ENCODE results near the gene PTF1A. TPM values are rescaled to one million over a fixed set of nuclear protein-coding genes. Genes with fewer than 3 reads are reported as not detected.

Gene PTF1A
- total and polyA plus RNA-seq, 10 of the 15 experiments (the other 5 are each of a cell fraction or from before 2014, with no cell fraction given): not detected

GRCh38 chr10:23172429-23173213, 19.5 kb upstream of the PTF1A start:
- in situ Hi-C loops (cut with MboI) (no loop called here), intact Hi-C loops (cut with micrococcal nuclease; ENCODE audit: unreplicated experiment) (no loop called here)
- no peak for ATAC-seq
- Histone ChIP-seq H3K4me1 (ENCODE audit: control insufficient read depth, insufficient read depth, low read length) (no peaks in the 10 kb centered on the region), H4K20me1 (ENCODE audit: control insufficient read depth, insufficient read depth) (no peaks in the 10 kb centered on the region), H3K4me2 (ENCODE audit: control insufficient read depth, insufficient read depth) (no peak overlapping the region), H3K27me3 (replicated peaks in 1 of 2; ENCODE audit: control insufficient read depth in 2 of 2, insufficient read depth in 2 of 2, low read length in 1 of 2) (no peaks in the 10 kb centered on the region; a peak in 3 of 4 replicates), H3K36me3 (ENCODE audit: control insufficient read depth in 2 of 2, insufficient read depth in 2 of 2, low read length in 1 of 2) (no peaks in the 10 kb centered on the region), H3K27ac (ENCODE audit: control insufficient read depth, insufficient read depth) (no peak overlapping the region), H3K79me2 (ENCODE audit: control insufficient read depth, insufficient read depth, low read length) (no peaks in the 10 kb centered on the region), H2AFZ (ENCODE audit: control insufficient read depth, low read depth, low read length) (no peak overlapping the region), H3K9me3 (replicated peaks; ENCODE audit: control insufficient read depth, insufficient read depth, low read length) (no peaks in the 10 kb centered on the region), H3K9ac (ENCODE audit: control insufficient read depth, insufficient read depth, low read length) (no peak overlapping the region), H3K4me3 (no peak overlapping the region)
- no peak for DNase-seq (ENCODE audit: low read depth, low spot score)
- ChIA-PET SMC1A (ENCODE audit: uncharacterized antibody, unreplicated experiment) (no interaction called here), CTCF (no interaction called here), RAD21 (ENCODE audit: unreplicated experiment) (no interaction called here), POLR2A (no interaction called here)
- FAIRE-seq: no peak
- WGBS (ENCODE audit: insufficient coverage, insufficient replicate concordance, low lambda C conversion rate, missing lambda C conversion rate): 28% methylated on average over 33 of the region's 41 CpGs
- TF ChIP-seq ZBTB33 (IDR thresholded peaks at IDR 0.05) (no peak), BCLAF1 (IDR thresholded peaks at IDR 0.05) (no peak), KDM1A (IDR thresholded peaks at IDR 0.05; ENCODE audit: borderline replicate concordance) (no peak)
- BruUV-seq (replicated peaks): no TSS peak

Data from GM12878 (cell line).